GM19025 (cell line): ENCODE data around the gene SEPTIN10.
"Not testable (repeated sequence)": the region's sequence is repeated elsewhere in the genome, so short reads cannot be mapped to it uniquely, and the experiment has no call there.

ENCODE experiments used
- ATAC-seq: cut with Tn5 transposase; IDR thresholded peaks from one replicate; pipeline ENCODE4 v1.9.1; 2021; ENCODE audit warnings: mild to moderate bottlenecking, low read depth, moderate library complexity; ENCODE audit not compliant: unreplicated experiment

SEPTIN10 gene

DNA sequence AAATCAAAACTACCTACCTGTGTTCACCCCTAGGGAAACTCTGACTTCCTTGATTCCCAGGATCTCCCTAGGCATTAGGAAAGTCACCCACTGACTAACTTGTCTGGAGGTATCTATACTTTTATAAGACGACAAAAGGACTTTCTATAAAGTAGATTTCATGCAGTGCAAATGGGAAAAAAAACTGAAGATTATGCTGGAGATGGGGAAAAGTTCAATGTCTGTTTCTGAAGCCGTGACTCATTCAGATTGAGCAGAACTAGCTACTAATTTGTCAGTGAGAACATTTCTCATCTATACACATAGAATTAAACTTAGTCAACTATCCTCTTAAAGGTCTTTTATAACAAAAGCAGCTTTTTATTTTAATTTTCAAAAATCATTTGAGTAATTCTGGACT is 6.0 kb downstream of the SEPTIN10 start:
- no peak for ATAC-seq

DNA sequence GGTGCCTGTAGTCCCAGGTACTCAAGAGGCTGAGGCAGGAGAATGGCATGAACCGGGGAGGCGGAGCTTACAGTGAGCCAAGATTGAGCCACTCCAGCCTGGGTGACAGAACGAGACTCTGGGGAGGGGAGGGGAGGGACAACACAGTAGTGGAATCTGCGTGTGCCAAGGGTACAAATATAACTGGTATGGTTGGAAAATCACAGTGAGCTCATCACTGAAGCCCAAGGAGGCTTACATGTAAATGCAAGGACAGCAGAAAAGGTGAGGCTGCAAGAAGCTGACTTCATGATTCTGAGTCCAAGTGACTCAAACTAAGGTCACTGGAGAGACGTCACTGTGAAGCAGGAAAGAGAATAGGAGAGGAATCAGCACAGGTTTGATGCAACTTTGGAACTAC is 9.2 kb downstream of the SEPTIN10 start:
- ATAC-seq, result no peak

DNA sequence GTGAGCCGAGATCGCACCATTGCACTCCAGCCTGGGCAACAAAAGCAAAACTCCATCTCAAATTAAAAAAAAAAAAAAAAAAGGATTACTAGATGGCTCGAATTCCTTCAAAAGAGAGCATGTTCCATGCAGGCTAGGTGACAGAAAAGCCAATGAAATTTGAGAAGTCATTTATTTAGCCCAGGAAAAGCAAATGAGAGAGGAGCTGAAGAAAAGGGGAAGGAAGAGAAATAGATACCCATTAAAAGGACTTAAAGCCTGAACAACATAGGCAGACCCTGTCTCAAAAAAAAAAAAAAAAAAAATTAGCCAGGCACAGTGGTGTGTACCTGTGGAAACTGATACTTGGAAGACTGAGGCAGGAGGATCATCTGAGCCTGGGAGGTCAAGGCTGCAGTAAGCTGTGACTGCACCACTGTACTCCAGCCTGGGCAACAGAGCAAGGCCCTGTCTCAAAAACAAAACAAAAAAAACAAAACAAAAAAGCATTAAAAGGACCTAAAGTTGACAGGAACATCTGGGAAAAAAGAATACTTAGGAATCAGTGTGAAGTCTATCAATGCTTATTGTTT is 11.1 kb downstream of the SEPTIN10 start:
- ATAC-seq, result no peak

DNA sequence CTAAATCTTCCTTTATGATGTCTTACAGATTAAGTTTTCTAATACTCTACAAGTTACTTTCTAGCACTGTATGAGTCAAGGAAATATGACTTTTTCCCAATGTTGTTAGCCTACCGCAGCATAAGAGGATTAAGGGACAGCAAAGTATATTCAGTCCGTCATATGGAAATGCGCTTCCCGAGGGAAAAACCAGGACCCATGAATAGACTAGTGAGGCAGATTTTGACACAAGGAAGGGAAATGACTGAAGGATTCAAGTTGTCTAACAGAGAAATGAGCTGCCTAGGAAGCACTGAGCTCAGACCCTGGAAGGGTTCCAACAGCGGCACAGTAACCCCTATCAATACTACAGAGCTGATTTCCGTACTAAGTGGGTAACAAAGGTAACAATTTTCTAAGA is 12.0 kb downstream of the SEPTIN10 start:
- no peak for ATAC-seq

DNA sequence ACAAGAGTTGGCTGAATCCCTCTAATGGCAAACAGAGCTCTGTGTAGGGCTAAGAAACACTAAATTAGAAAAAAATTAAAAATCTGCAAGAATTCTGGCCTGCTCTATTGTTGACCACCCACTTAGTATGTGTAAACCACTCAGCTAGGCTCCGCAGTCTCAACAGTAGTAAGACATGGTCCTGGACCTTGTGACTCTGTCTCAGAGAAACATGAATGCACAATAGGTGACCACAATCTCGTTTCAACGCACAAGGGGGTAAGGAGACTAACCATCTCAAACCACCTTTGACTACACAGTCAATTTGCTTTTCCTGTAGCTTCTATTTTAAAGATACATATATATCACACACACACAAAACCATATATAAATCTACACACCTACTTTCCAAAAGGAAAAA is 16.5 kb downstream of the SEPTIN10 start:
- no peak for ATAC-seq

DNA sequence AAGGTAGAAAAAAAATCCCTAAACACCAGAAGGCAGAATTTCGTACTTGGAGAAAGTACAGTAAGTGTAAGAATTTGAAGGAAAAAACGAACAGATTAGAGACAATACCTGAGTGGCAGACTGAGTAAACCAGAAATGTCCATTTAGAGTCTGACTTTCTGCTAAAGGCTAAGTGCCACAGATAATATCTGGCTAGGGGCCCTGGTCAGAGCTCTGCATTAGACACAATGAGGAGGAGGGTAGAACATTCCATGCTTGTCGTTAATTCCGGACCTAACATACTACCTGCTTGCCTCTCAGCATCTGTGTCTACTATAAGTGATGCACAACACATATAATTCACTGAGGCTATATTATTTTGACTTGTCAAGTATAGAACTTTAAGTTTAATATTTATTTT is 18.1 kb downstream of the SEPTIN10 start:
- no peak for ATAC-seq

DNA sequence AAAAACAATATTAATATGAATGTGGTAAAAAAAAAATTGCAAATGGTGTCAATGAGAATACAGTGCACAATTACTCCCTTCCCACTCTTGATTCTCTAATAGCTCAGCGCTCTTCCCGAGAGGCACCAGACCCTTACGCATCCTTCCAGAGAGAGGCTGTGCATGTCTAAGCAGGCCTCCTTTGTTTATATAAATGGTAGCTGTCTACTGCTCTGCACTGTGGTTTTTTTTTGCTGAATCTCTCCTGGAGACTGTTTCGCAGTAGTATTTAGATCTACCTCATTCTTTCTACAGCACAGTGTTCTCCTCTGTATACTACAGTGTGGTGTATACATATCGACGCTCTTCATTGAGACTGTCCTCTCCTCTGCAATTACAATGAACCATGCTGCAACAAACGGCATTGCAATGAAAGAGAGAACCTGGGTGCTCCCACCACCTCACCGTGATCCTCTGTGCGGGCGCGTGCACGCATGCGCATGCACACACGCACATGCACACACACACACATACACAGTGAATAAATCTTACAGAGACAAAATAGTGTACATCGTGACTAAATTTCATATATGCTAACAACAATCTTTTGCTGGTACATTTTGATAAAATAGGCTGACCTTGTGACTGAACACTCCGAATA is 19.4 kb downstream of the SEPTIN10 start:
- no peak for ATAC-seq

DNA sequence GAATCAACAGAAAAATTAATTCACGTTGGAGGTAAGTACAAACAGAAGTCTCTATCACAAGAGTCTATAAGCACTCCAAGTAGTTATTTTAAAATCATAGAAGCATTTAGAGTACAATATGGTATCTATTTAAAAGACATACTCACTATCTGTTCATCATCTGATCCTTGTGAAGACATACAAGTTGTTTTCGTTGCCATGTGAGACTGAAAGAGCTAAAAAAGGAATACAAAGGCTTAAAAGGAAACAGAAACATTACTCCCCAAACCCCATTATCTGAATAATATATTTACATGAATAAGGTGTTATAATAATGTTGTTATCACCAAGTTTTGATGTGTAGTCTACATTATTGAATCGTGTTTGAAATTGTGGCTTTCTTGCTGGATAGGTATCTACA is 20.9 kb downstream of the SEPTIN10 start:
- no peak for ATAC-seq

DNA sequence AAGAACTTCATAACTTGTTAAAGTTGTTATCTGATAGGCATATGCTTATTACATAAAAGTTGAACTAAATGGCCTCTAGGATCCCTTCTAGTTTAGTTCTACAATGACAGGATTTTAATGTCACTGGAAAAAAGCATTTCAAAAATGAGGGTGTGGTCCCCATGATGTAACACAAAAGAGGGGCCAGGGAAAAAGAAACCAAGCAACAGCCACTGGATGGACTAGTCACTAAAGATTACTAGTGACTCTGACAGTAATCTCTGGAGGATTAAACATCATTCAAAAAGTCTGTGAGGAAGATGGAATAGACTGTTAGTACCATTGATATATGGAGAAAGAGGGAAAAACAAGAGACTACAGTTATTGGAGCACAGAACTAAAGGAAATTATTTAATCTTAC is 22.6 kb downstream of the SEPTIN10 start:
- ATAC-seq, result no peak

DNA sequence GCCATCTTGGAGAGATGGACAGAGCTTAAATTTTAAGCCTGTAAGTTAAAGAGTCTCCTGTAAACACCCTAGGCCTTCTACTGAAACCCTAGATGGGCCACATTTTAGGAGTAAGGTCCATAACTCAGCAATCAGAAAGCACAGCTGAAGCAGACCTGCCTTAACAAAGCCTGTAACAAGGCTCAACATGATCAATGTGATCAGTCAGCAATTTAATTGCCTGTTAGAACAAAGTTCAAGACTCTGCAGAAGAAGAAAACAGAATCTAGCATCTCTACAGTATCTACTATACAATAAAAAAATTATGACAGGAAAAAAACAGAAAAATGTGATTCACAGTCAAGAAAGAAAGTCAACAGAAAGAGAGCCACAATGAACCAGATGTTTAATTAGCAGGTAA is 27.1 kb downstream of the SEPTIN10 start:
- ATAC-seq, result no peak

DNA sequence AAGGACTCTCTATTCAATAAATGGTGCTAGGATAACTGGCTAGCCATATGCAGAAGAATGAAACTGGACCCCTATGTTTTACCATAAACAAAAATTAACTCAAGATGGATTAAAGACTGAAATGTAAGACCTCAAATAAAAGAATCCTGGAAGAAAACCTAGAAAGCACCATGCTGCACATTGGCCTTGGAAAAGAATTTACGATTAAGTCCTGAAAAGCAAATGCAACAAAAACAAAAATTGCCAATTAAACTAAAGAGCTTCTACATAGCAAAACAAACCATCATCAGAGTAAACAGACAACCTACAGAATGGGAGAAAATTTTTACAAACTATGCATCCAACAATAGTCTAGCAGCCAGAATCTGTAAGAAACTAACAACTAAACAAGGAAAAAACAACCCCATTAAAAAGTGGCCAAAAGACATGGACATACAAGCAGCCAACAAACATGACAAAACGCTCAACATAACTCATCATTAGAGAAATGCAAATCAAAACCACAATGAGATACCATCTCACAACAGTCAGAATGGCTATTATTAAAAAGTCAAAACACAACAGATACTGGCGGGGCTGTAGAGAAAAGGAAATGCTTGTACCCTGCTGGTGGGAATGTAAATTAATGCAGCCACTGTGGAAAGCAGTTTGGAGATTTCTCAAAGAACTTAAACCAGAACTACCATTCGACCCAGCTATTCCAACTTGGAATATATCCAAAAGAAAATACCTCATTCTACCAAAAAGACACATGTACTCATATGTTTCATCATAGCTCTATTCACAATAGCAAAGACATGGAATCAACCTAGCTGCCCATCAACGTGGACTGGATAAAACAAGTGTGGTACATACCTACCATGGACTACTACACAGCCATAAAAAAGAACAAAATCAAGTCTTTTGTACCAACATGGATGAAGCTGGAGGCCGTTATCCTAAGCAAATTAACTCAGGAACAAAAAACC is 30.6 kb downstream of the SEPTIN10 start:
- peak; percentile 49 for ATAC-seq

DNA sequence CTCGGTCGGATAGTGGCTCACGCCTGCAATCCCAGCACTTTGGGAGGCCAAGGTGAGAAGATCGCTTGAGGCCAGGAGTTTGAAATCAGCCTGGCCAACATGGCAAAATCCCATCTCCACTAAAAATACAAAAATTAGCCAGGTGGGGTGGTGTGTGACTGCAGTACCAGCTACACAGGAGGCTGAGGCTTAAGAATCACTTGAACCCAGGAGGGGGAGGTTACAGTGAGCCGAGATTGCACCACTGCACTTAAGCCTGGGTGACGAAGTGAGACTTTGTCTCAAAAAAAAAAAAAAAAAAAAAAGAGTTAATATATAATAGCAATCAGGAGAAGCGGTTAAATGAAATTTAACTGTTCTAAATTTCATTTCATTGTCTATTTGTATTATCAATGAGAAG is 36.1 kb downstream of the SEPTIN10 start:
- ATAC-seq, result not testable (repeated sequence)

DNA sequence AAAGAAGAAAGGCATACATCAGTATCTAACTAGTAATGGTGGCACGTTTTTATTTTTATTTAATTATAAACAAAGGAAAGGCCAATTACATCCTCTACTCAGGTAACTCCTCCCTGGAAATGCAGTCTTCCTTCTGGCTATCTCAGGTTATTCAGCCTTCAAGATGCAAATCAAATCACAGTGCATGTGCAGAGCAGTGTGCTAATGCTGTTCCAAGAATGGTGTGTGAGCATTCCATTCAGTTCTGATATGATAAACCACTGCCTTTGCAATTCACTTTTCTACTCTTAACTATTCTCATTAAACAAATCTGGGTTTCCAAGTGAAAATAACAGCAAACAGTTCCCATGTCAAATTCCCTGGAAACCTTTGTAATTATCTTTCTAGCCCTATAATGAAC is 38.4 kb downstream of the SEPTIN10 start:
- ATAC-seq, result no peak

DNA sequence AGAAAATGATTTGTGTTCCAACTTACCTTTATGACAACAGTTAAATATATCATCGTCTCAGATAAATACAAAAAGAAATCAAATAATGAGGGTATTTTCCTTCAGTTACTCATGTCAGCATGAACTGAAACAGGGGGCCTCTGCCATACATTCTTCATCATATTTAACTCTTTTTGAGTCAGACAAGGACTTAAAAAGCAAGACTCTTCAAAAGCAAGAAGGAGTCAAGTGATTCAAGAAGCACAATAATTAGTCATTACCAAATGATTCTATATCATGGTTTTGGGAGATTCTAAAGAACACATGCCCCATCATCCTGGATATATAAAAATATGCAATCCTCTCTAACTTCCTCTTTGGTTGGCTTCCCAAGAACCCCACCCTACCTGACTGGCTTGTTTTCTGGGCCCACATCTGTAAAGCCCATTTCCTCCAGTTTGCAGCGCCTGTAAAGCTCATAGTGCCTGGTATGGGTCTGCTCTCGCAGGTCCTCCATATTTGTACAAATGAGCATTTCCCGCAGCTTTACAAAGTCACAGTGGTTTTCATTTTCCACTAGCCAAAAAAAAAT is 49.7 kb downstream of the SEPTIN10 start:
- no peak for ATAC-seq

DNA sequence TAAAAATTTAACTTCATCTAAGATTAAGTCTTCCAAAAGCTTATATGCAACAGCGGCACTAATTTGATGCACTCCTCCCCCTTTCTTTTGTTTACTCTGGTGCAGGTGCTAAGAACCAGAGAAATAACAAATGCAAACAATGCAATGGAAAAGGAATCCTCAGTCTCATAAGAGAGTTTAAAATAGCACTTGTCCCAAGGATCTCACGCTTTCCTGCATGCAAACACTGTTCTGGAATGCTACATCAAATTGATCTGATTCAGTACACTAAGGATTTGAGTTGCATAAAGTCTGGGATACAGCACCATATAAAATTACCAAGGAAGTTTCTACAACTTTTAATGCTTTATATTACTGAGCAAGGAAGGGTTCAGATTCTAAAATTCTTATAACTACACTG is 50.5 kb downstream of the SEPTIN10 start:
- ATAC-seq, result no peak

DNA sequence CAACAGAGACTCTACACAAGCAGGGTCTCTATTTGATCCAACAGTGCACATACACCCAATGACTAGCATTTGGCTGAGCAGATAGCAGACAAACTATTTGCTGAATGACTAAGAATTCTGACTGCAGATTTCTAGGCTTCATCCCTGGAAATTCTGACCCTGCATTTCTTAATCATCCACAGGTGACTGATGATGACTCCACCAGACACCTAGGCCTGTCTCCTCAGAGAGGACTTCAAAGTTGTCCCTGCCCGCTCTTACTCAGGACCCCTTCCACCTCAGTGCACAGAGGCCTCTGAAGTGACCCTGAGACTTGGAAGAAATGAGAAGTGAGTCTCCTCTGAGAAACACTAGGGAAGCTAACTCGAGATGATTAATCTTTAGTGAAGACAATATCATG is 51.3 kb downstream of the SEPTIN10 start:
- no peak for ATAC-seq

DNA sequence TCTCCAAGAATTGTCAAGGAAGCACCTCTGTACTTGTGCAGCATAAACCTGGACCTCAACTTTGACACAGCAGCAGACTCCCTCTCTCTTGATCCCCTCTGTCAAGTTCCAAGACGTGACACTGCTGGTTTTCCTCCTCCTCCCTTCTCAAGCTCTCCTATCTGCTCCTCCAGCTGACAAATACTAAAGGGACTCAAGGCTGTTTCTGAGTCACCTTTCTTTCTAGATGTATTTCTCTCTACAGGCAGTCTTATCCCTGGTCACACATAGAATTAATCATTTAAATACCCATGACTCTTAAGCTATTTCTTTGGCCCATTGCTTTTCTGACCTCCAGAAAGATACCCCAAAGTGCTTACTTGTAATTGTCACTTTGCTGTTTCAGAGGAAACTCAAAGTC is 53.5 kb downstream of the SEPTIN10 start:
- no peak for ATAC-seq

DNA sequence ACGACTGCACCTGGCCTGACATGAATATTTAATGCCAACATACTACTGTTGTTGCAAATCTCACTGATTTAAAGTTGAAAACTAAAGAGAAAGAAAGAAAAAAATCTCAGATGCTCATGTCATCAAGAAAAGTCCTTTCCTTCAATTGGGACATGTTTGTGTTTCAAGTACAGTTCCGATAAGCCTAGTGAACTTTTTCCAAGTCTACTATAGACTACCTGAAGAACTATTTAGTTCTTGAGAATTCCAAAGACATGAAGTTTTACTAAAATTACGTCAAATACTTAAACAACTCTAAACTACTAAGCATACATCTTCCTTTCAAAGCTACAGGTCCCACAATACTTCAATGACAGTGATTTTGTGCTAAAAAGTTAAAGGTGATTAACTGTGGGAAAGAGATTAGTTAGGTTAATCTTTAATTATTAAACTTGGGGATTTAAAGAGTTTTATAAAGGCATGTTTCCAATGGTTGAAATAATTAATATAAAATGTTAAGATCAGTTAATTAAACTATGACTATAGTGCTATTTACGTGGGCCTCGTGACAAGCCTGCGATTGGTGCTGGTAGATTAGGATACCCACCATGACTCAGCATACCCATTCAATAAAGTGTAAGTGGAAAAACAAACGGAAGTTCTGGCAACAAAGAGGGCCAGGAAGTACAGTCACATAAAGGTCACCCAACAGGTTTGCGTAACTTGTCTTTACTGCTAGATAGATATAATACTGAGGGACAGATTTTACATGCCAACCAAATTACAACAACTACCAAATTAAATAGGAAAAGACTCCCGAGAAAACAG is 55.5 kb downstream of the SEPTIN10 start:
- no peak for ATAC-seq

DNA sequence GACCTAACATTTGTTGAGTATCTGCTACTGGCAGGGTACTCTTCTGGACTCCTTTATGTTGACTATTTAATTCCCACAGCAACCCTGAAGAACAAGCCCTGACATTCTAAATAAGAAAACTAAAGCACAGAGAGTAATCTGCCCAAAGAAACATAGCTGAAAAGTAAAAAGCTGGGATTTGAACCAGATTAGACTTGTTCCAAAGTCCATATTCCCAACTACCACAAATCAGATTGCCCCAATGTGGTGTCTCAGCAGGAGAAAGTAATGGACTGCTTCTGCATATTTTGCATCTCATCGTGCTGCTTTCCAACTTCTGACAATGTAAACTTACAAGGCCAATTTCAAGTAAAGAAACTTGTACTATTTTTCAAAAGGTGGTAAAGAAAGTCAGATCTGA is 56.5 kb downstream of the SEPTIN10 start:
- no peak for ATAC-seq

DNA sequence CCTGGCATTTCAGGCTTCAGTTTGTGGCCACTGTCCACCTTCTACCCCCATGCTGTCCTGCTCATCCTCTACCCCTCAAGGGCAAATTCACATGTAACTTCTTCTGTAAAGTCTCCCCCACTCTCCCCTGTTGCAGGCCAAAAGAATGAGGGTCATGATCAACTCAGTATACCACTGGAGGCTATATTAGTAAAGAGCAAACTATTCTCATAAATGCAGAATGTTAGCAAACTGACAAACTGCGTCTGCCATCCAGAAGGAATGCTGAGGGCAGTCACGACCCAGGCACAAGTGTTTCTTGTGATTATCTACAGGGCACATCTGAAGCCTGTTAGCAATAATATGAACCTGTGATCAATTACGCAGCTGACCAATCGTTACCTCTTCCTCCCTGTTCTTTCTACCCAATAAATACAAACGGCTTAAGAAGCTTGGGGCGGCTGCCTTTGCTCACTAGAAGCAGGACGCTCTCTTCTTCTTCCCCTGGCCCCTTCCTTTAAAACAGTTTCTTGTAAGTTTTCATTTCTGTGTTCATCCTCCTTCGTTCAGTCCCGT is 58.3 kb downstream of the SEPTIN10 start:
- ATAC-seq, result no peak
